NCI-H2029 (cell line): Measurements from ENCODE around the gene DOC2B.
"Not testable (repeated sequence)": the region's sequence is repeated elsewhere in the genome, so short reads cannot be mapped to it uniquely, and the experiment has no call there.

ENCODE experiments used
- DNase-seq: peaks from one replicate; lab custom pipeline; 2025; lab: John Stamatoyannopoulos, UW

The DOC2B gene

GRCh38 chr17:144936-145670 is 36.3 kb downstream of the DOC2B start:
- DNase-seq, result no peak

- peak; percentile 27 for DNase-seq
Measured at GRCh38 chr17:143785-144281, 37.6 kb downstream of the DOC2B start.

- DNase-seq, result no peak
Measured at GRCh38 chr17:142876-143784, 38.3 kb downstream of the DOC2B start.

GRCh38 chr17:142102-142661 is 39.3 kb downstream of the DOC2B start:
- DNase-seq, result peak; percentile 13

- DNase-seq, result not testable (repeated sequence)
Measured at GRCh38 chr17:139401-140205, 41.8 kb downstream of the DOC2B start.

- DNase-seq, result not testable (repeated sequence)
Measured at GRCh38 chr17:137166-137807, 44.2 kb downstream of the DOC2B start, which contains the start of gene SCGB1C2. TSS of gene SCGB1C2 (plus strand) at chr17:137569. CDS start at chr17:137591, 22 bp downstream.

GRCh38 chr17:136531-136930 is 44.9 kb downstream of the DOC2B start:
- not testable (repeated sequence) for DNase-seq

- not testable (repeated sequence) for DNase-seq
Measured at GRCh38 chr17:135895-136294, 45.6 kb downstream of the DOC2B start.

- DNase-seq, result not testable (repeated sequence)
Measured at GRCh38 chr17:135022-135421, 46.4 kb downstream of the DOC2B start.

GRCh38 chr17:134332-134785 is 47.1 kb downstream of the DOC2B start:
- DNase-seq, result not testable (repeated sequence)

GRCh38 chr17:133932-134331 is 47.5 kb downstream of the DOC2B start:
- not testable (repeated sequence) for DNase-seq

GRCh38 chr17:118339-118917 is 63.0 kb downstream of the DOC2B start:
- DNase-seq, result not testable (repeated sequence)

- DNase-seq, result not testable (repeated sequence)
Measured at GRCh38 chr17:113111-113510, 68.3 kb downstream of the DOC2B start.
